ENCODE results near the gene CABS1. TPM values are rescaled to one million over a fixed set of nuclear protein-coding genes. Genes with fewer than 3 reads are reported as not detected.

CABS1 gene
- under 1 TPM in 2 of 12 donors, not detected in 10; 0.11 to 0.12 TPM for polyA plus RNA-seq (ENCODE audit: insufficient read length in 12 of 12)
- long read RNA-seq, donor 1 = 0 reads
- long read RNA-seq, donor 2 = 0 reads
- long read RNA-seq, donor 3 = 0 reads
- long read RNA-seq, donor 4 = 0 reads
- long read RNA-seq, donor 5 = 0 reads
- long read RNA-seq, donor 6 = 0 reads
- long read RNA-seq, donor 7 = 0 reads
- long read RNA-seq, donor 8 = 0 reads
- long read RNA-seq, donor 9 = 0 reads
- long read RNA-seq, donor 10 = 0 reads
- long read RNA-seq, donor 11 = 0 reads

DNA sequence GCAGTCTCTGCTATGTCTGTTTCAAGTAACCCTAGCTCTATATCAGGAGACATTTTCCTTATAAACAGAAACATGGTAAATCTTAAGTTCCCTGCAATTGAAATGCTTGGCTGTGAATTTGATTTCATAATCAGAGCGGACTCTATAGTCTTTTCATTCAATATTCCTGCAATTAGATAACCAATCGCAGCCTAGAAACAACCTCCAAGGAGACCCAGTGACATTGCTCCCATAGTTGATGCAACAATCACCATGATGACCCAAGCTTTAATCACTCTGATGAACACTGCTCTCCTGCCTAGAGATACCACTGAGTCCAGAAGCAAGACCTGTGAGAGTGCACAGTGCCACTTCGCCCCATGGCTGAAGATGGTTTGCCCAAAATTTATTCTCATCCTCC is at the start of gene CABS1:
Gene CABS1 (plus strand): TSS at position 301 of the 400 bp plus-strand sequence. CDS start 59 bp downstream, at position 360.
- no peak for DNase-seq

DNA sequence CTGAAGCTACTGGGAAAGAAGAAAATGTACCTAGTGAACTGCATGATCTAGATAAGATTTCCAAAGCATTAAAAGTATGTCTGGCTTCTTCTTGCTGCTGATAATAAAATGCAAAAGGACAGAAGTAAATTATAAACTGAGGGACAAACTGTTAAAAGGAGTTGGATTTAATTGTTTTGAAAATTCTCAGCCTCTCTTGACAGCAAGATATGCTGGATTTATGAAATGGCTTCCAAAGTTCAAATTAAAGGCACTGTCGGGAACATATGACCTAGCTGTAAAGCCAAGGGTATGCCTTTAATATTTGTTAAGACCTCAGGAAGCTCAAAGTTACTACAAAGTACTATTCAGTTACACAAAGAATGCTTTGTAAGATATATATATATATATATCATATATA is 46.1 kb upstream of the CABS1 start:
- no peak for DNase-seq

DNA sequence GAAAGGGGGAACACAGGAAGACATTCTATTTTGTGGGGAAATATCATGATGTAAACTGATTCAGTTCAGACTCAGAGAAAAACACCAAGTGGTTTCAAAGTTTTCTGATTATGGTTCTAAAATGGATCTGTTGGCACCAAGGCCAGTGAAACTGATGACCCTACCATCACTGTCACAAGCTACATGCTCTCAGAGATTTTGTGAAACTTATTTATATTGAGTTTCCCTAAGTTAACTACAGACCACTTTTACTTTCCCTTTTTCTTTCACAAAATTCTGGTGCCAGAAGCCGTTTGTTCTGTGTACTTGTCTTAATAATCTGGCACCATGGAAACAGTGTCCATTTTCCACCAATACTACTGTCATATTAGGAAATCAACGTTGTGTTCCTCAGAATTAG is 43.4 kb upstream of the CABS1 start:
- DNase-seq = no peak

DNA sequence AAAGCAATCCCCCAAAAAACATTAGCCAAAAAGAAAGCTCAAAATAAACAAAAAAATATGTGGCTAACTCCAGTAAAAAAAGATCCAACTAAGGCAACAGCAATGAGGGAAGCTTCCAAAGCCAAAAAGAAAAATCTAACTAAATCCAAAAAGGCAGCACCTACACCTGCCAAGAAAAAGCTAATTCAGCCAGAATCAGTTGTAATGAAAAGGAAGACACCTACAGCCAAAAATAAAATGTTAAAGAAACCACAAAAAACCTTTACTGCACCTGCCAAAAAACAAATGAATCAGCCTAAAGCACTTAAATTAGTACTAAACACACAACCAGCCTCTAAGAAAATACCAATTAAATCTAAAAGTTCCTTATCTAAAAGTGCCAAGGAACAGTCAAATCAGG is 37.2 kb upstream of the CABS1 start:
- no peak for DNase-seq

DNA sequence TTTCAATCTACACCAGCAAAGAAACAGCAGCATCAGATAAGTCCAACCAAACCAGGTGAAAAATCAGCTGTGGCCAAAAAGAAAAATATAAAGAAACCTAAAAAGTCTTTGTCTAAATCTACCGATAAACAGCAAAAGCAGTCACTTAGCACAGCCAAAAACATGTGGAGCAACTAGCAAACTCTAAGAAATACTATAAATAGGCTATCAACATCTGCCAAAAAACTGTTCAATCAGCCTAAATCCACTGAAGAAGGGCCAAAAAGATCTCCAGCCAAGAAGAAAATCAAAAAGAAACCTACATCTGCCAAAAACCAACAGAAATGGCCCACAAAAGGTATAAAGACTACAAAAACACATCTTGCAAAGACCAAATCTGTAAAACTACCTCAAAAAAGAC is 36.7 kb upstream of the CABS1 start:
- DNase-seq = peak; percentile 72

DNA sequence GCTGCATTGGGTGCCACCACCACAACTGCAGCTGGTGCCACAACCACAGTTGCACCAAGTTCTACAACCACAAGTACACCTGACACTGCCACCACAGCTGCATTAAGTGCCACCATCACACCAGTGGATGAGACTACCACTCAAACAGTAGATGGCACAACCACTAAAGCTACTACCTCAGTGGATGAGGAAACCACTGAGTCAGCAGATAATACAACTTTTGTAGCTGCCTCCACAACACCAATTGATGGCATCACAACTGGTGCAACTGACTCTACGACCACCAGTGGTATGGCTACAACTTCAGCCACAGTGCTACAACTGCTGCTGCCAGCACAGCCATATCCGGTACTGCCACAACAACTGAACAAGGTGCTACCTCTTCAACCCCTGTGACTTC is 35.1 kb upstream of the CABS1 start:
- DNase-seq = no peak

DNA sequence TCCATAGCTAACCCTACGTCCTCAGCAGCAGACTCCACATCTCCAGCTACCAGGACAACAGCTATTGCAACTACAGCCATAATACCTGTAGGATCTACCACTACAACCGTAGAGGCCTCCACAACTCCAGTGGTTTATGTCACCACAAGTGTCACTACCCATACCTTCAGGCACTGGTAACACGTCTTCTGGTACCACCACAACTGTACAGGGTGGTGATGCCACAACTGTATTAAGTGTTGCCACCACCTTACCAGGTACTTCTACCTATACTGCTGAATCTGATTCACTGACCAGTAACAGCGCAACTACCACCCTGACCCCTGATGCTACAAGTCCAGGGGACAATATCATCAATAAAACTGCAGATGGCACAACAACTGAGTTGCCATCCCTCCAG is 34.6 kb upstream of the CABS1 start:
- no peak for DNase-seq

DNA sequence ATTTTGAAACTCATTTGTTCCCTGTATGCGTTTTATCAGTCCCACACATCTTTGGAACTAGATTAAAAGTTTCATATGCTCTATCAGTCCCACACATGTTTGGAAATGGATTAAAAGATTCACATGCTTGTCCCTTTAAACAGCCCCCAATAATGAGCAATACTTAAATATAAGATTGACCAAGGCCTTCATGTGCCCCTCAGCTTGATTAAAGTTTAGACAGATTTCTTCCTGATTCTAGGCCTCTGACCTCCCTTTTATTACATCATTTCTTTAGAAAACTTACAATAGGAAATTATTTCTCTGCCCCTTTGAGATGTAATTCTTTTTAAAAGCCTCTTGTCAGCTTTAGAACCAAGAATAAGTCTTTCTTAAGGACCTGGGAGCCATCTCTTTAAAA is 31.7 kb upstream of the CABS1 start:
- DNase-seq = no peak

DNA sequence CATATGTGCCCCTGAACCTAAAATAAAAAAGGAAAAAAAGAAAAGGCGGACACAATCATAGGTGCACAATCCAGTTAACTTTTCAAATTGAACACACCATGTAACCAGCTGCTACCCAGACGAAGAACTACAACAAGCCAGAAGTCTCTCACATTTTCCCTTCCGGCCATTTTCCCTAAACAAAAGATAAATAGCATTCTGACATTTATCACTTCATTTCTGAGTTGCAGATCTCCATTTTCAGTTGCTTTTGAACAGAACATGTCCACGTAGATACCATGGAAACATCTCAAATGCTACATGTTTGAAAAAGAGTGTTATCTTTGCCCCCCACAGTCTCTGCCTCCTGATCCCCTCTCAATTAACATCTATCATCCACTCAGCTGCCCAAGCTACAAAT is 29.2 kb upstream of the CABS1 start:
- DNase-seq = no peak

DNA sequence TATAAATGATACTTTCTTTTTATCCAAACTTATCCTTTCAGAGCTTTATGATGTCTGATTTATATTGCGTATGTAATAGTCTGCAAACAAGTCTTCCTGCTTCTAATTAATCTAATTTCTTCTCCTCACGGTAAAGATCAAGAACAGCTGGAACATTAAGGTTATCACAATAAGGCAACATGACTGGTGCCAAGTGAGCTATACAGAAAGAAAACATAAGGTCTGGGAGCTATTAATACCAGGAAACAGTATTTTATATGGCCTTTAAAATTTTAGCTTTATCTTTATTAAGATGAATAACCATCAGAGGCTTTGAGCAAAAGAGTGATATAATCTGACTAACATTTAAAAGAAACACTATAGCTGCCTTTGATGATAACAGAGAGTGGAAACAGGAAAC is 28.7 kb upstream of the CABS1 start:
- no peak for DNase-seq

DNA sequence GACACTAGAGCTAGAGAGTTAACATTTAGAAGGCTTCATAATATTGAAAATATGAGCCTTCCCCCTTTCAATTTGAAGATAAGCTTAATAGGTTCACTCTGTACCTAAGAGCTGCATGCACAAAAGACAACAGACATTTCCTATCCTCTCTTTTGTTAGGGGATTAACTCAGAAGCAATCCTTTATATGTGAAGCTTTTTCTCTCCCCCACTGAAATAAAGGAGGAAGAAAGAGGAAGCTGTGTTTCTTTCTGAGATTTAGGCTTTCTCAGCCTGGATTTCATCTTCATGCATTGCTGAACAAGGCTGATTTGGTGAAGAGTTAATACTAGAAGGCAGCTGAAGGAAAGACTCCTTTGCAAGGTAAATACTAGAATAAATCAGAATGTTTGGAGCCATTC is 21.0 kb upstream of the CABS1 start:
- DNase-seq = no peak

DNA sequence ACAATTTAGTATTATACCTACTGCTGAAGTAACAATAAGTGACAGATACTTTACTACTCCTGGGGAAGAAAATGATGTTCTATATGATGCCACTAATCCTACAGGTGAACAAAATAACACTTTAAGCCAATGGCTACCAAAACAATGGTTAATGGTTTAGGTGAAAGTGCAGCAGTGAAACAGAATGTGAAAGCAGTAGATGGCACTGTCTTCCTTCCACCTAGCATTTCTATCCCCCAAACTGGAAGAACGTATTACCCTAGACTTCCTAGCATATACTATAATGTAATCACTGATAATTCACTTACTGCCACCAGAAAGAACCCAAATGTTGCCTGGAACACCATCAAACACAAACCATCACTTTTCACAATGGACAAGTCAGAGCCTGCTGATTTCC is 18.9 kb upstream of the CABS1 start:
- no peak for DNase-seq

DNA sequence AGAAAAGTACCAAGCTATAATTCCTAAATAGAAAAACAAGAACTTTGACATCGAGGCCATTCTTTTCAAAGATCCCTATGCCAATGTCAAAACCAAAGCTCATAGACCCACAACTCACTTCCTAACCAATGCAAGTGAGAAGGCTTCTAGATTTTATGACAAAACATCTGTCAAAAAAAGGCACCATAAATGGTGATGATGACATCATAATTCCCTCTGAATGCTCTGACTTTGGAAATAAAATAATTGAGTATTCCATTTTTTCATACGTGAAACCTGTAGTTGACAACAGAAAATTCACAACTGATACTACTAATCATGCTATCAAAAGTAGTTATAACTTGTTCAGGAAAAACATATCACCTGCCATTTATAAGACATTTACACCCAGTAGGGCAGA is 8.7 kb upstream of the CABS1 start:
- DNase-seq = no peak

DNA sequence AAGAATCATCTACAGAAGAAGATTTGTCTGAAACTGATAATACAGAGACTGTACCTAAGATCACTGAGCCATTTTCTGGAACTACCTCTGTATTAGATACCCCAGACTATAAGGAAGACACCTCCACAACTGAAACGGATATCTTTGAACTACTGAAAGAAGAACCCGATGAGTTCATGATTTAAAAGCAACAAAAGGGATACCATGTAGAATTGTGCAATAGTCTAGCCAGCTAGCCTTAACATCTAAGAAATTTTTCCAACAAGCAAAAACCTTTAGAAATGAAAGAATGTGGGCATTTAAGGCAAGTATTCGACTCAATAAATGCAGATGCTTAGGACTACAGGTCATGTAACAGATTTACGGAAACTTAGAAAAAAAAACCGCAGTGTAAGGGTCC is 1.3 kb downstream of the CABS1 start:
- DNase-seq = no peak

DNA sequence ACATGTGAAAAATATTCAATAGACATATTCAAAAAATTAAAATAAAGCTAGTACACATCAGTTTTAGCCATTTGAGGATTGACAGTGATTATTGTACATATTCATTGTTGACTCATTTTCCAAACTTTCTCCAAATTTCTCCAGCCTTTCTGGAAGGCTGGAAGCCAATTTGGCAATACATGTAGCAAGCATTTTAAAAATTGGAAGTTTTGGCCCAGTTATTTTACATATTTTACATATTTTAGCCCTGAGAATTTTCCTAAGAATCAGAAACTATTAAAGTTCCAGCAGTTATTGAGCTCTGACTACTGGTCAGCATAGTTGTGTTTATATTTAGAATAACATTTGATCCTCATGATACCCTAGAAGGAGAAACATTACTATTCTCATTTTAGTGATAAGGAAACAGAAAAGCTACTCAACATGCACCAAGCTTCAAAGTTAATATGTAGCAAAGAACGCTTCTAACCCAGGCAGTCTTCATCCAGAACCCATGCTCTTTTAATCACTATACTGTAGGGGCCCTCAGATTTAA is 3.2 kb downstream of the CABS1 start:
- peak; percentile 43 for DNase-seq

DNA sequence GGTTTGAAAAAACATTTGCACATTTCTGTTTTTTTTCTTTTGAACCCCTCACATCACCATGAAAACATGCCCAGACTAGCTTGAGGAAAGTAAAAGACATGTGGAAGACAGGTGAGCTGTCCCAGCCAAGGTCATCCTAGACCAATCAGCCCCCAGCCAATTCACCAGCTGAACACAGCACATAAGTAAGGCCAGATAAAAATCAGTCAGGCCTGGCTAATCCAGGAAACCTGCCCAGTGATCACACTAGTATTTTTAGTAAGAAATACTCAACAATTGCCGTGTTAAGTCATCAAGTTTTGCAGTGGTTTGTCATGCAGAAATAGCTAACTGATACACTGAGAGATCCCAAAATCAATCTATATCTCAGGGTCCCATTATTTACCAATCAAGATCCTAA is 21.4 kb downstream of the CABS1 start:
- DNase-seq = no peak

DNA sequence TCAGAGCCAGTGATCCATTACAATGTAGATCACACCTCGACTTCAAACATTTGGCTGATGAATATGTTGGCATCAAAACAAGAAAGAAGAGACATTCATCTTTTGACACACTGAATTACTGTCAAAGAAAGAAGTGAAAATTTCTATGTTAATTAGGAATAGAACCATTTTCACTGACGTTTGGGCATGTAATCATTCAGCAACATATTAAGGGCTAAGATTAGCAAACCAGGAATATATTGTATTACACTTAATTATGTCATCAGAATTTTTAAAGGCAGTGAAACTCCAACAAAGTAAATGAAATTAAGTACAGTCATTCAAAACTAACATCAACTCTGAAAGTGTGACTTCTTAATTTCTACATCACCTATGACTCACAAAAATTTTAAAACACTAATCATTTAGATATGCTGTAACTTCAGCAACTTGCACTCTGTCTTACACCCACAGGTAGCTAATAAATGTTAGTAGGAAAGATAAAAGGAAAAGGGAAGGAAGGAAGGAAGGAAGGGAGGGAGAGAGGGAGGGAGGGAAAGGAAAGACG is 24.4 kb downstream of the CABS1 start:
- DNase-seq = no peak

DNA sequence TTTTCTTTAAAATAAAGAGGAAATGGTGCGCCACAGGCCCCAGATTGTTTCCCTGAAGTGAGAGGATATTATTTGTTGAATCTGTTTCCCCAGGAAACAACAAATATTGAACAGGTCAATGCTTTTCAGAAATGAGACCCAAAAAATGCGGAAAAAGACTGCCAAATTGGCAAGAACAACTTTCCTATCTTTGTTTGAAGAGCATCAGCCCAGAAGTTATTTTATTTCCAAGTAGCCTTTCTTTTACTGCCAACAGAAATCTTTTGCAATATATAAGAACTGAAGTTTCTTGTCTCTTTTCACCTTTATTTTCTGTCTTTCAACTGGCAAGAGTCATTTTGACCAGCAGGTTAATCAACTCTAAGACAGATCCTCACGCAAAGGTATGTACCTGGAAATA is 25.7 kb downstream of the CABS1 start, which contains the start of gene SMR3A:
Gene SMR3A (plus strand): TSS at position 301 of the 400 bp plus-strand sequence. CDS start 1,356 bp downstream, outside the sequence.
- DNase-seq = no peak

DNA sequence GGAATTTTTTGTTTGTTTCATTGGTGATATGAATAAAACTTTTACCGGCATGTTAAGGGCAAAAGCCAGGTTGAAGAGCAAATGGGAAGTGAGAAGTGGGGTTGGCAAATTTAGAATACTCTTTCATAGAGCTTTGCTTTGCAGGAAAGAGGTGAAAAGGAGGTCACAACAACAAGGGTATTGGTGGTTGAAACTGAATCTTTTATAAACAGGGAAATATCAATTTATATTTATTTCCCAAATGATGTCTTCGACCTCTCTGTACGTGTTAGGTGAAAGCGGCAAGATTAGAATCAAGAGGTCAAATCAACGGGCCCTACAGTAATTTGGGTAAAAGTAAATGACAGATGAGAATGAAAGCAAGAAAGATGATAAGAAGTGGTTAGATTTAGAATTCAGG is 29.2 kb downstream of the CABS1 start:
- no peak for DNase-seq

DNA sequence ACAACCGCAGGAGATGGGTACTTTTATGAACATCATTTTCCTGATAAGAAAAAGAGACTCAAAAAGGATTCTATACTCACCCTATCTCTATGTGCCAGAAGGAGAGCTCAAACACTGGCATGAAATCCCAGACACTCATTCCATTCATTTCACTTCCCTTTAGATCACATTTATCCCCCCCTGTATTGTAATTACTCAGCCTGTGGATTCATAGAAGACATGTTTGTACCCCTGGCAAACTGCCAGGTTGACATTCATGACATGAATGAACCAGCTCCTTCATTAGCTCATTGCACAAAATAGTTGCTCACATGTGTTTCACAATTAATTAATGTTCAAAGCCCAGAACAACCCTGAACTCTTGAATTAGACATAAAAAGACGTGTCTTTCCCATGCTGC is 30.7 kb downstream of the CABS1 start:
- DNase-seq = peak; percentile 11

DNA sequence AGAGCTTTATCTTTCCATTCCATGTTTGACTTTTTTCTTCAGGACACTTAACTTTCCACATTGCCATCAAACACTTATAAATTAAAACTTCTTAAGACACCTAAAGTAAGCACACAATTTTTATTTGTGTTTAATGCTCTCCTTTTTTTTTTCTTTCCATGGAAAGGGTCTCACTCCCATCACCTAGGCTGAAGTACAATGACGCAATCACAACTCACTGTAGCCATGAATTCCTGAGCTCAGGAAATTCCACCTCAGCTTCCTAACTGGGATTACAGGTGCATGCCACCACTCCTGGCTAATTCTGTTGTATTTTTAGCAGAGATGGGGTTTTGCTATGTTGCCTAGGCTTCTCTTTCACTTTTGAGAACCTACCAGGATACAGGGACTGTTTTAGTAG is 33.0 kb downstream of the CABS1 start:
- no peak for DNase-seq

DNA sequence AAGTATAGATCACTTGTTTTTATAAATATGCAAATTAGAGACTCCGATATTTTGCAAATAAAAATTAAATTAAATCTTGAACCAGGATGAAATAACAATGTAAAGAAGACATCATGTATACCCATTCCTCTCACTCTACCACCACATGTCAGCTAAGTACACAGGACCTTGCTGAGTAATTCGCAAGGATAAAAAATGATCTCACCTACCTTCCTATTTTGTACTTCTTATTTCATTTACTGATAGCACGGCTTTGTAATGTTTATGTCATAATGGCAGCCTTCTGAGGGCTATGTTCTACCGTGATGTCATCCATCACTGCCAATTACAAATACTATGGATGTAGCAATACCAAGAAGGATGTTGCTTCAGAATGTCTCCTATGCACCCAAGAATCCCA is 37.2 kb downstream of the CABS1 start:
- DNase-seq = no peak

DNA sequence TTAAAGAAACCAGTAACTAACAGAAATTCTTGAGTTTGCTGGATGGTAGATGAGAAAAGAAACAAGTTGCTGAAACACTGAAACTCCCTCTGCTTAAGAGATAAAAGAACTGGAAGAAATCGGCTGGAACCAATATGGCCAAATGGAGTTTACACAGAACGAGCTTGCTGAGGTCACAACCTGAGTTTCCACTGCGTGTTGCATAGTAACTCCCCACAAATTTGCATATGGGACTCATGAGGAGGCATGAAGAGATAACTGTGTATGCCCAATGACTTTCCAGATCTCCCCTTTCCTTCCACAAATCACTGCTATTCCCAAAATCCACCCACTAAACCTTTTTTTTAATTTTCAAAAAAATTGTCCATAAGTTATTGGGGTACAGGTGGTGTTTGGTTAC is 38.0 kb downstream of the CABS1 start:
- no peak for DNase-seq

DNA sequence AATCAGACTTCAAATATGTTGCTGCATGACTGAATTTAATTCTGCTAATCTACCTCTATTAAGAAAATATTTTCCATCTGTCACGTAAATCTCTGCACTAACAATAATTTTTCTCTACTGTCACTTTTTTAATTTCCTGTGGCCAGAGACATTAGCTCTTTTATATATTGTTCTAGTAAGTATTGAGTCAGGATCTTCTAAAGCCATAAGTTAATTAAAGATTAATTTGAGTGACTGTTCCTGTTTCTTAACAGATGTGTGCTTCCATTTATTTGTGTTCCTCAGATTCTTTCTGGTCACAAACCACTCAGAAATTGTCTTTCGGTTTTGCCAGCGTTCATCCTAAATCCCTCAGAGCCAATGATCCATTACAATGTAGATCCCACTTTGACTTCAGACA is 45.8 kb downstream of the CABS1 start:
- no peak for DNase-seq

All from muscle of arm (tissue), 14 donors.